GM21528 (cell line): Measurements from ENCODE around the gene SLC35F4.

Source experiments
- ATAC-seq: cut with Tn5 transposase; IDR thresholded peaks from one replicate; pipeline ENCODE4 v1.9.1; 2021; ENCODE audit warnings: mild to moderate bottlenecking, moderate library complexity; ENCODE audit not compliant: unreplicated experiment, low FRiP score

Gene SLC35F4

GRCh38 chr14:57652769-57653168 is 213.1 kb downstream of the SLC35F4 start:
- no peak for ATAC-seq

- no peak for ATAC-seq
Measured at GRCh38 chr14:57641776-57642175, 224.1 kb downstream of the SLC35F4 start.

GRCh38 chr14:57640036-57640435 is 225.9 kb downstream of the SLC35F4 start:
- ATAC-seq: no peak

- ATAC-seq: no peak
Measured at GRCh38 chr14:57637901-57638300, 228.0 kb downstream of the SLC35F4 start.

GRCh38 chr14:57634335-57634734 is 231.6 kb downstream of the SLC35F4 start:
- no peak for ATAC-seq

- no peak for ATAC-seq
Measured at GRCh38 chr14:57632649-57633048, 233.2 kb downstream of the SLC35F4 start.

- ATAC-seq: no peak
Measured at GRCh38 chr14:57617510-57617909, 248.4 kb downstream of the SLC35F4 start.

- no peak for ATAC-seq
Measured at GRCh38 chr14:57612946-57613345, 252.9 kb downstream of the SLC35F4 start.

GRCh38 chr14:57611555-57612075 is 254.3 kb downstream of the SLC35F4 start:
- ATAC-seq: no peak

- ATAC-seq: no peak
Measured at GRCh38 chr14:57610631-57611030, 255.3 kb downstream of the SLC35F4 start.

GRCh38 chr14:57609192-57610075 is 256.5 kb downstream of the SLC35F4 start:
- ATAC-seq: no peak

- no peak for ATAC-seq
Measured at GRCh38 chr14:57607086-57607485, 258.8 kb downstream of the SLC35F4 start.

GRCh38 chr14:57583396-57583795 is 282.5 kb downstream of the SLC35F4 start:
- ATAC-seq: no peak

- no peak for ATAC-seq
Measured at GRCh38 chr14:57582746-57583145, 283.1 kb downstream of the SLC35F4 start.

- no peak for ATAC-seq
Measured at GRCh38 chr14:57578801-57579200, 287.1 kb downstream of the SLC35F4 start.

GRCh38 chr14:57576498-57576897 is 289.4 kb downstream of the SLC35F4 start:
- ATAC-seq: no peak

- ATAC-seq: no peak
Measured at GRCh38 chr14:57575482-57575881, 290.4 kb downstream of the SLC35F4 start.

- no peak for ATAC-seq
Measured at GRCh38 chr14:57574617-57575288, 291.1 kb downstream of the SLC35F4 start.

GRCh38 chr14:57573173-57573572 is 292.7 kb downstream of the SLC35F4 start:
- ATAC-seq: no peak

GRCh38 chr14:57568554-57568953 is 297.3 kb downstream of the SLC35F4 start:
- no peak for ATAC-seq

GRCh38 chr14:57567220-57567619 is 298.7 kb downstream of the SLC35F4 start:
- no peak for ATAC-seq

GRCh38 chr14:57560681-57561080 is 305.2 kb downstream of the SLC35F4 start:
- ATAC-seq: peak; percentile 79
